Measurements from ENCODE around the gene MYO5A.

GRCh38 chr15:52351206-52351908 is 177.3 kb downstream of the MYO5A start:
- no peak for TF ChIP-seq ZEB2 (tag by site-specific recombination; IDR thresholded peaks at IDR 0.05)
- no peak for TF ChIP-seq MZF1 (tag by site-specific recombination; IDR thresholded peaks at IDR 0.05; ENCODE audit: borderline replicate concordance)
- TF ChIP-seq ZNF155 (tag by site-specific recombination; IDR thresholded peaks at IDR 0.05) = no peak
- TF ChIP-seq CTCF (tag by site-specific recombination; IDR thresholded peaks at IDR 0.05) = no peak
- no peak for TF ChIP-seq PRDM10 (tag by site-specific recombination; IDR thresholded peaks at IDR 0.05)
- no peak for TF ChIP-seq PBX3 (CRISPR knock-in tag; IDR thresholded peaks at IDR 0.05)
- no peak for TF ChIP-seq ZNF324 (tag by site-specific recombination; IDR thresholded peaks at IDR 0.05)
- no peak for TF ChIP-seq IKZF3 (tag by site-specific recombination; IDR thresholded peaks at IDR 0.05)
- TF ChIP-seq ZBTB11 (tag by site-specific recombination; conservative IDR thresholded peaks at IDR 0.05; ENCODE audit: low read depth) = no peak
- TF ChIP-seq TCF7L2 (IDR thresholded peaks at IDR 0.05; ENCODE audit: borderline replicate concordance, low read depth, low read length) = no peak

All from HEK293 (cell line).